Measurements from ENCODE around the gene RTN4RL2.

- TF ChIP-seq CTCF (IDR thresholded peaks at IDR 0.05), result no peak
- no peak for TF ChIP-seq POLR2A (IDR thresholded peaks at IDR 0.05)
- peak in 1 of 2 donors; percentile 82 for TF ChIP-seq EP300 (IDR thresholded peaks at IDR 0.05)
Measured at GRCh38 chr11:57424792-57425564, 35.4 kb upstream of the RTN4RL2 start.

Measured in tibial nerve (tissue), 4 donors.